Measurements from ENCODE around the gene MAB21L3. TPM values are rescaled to one million over a fixed set of nuclear protein-coding genes. Genes with fewer than 3 reads are reported as not detected.

The MAB21L3 gene
- total RNA-seq (1 to 10 TPM in 1 of 9 donors, under 1 TPM in 1, not detected in 7; 0.39 to 1.8 TPM), polyA plus RNA-seq (under 1 TPM in 2 of 3 donors, not detected in 1; 0.03 to 0.37 TPM)
- long read RNA-seq, donor 1 = 0 reads
- long read RNA-seq, donor 2 = 0 reads
- long read RNA-seq, donor 3 = 0 reads
- long read RNA-seq, donor 4 = 0 reads
- long read RNA-seq, donor 5 = 0 reads
- long read RNA-seq, donor 6 = 0 reads
- long read RNA-seq, donor 7 = 0 reads
- long read RNA-seq, donor 8 = 0 reads
- long read RNA-seq, donor 9 = 0 reads
- long read RNA-seq, donor 10 = 0 reads

DNA sequence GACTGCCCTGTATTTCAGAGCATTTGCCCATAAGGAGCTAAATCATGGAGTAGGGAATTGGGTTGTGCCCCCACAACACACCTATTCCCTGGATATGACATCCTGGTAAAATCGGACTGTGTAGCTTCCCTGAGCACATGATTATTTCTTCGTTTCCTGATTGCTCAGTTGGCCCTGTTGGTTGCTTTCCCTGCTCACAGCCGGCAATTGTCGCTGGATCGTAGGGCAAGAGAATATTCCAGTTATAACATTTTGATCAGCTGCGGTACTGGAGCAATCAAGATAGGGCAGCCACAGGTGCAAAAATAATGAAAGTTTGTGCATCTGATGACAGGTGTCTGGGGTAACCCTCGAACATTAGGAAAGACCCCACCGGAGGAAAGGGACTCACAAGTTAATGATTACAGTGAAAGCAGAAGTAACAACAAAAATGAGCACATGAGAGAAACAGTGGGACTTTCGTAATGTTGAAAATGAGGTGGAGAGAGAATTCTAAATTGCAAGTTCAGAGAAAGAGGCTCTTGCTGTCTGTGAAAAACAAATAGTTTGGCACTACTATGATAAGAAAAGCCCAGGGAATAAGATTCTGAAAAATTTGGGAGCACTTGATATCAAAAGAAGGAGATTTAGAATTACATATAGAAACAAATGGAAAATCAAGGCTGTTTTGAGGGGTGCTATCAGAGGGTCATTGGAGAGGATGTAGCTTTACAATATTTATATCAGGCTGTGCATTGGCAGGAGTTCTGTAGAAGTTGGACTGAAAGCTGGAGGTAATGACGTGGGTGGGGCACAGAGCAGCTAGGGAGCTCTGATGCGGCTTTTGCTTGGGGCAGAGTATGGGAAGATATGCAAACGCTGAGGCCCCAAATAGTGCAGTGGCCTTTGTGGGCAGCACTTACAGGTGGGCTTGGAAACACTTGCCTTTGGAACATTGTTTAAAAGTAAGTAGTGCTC lies at the start of gene MAB21L3:
Gene MAB21L3 (plus strand): TSS at position 833 of the 957 bp plus-strand sequence. CDS start 1,217 bp downstream, outside the sequence.
- no peak for DNase-seq
- Histone ChIP-seq H3K9me3 (replicated peaks in 1 of 3) (no peaks in the 10 kb centered on the region), H3K4me3 (no peak within 1 kb of the TSS), H3K27me3 (no peaks in the 10 kb centered on the region), H3K27ac (no peak within 1 kb of the TSS), H3K4me1 (replicated peaks in 1 of 2) (no peaks in the 10 kb centered on the region), H3K36me3 (replicated peaks in 1 of 2) (no peaks in the 10 kb centered on the region)
- WGBS, 4 donors = 67 to 80% (median 72%) methylated on average over 12 of the region's 12 CpGs
- TF ChIP-seq POLR2A (IDR thresholded peaks at IDR 0.05) = no peak
- TF ChIP-seq, protein P1, sequence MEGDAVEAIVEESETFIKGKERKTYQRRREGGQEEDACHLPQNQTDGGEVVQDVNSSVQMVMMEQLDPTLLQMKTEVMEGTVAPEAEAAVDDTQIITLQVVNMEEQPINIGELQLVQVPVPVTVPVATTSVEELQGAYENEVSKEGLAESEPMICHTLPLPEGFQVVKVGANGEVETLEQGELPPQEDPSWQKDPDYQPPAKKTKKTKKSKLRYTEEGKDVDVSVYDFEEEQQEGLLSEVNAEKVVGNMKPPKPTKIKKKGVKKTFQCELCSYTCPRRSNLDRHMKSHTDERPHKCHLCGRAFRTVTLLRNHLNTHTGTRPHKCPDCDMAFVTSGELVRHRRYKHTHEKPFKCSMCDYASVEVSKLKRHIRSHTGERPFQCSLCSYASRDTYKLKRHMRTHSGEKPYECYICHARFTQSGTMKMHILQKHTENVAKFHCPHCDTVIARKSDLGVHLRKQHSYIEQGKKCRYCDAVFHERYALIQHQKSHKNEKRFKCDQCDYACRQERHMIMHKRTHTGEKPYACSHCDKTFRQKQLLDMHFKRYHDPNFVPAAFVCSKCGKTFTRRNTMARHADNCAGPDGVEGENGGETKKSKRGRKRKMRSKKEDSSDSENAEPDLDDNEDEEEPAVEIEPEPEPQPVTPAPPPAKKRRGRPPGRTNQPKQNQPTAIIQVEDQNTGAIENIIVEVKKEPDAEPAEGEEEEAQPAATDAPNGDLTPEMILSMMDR (IDR thresholded peaks at IDR 0.05) = no peak
- intact Hi-C loops (cut with DNase I) = no loop called here

DNA sequence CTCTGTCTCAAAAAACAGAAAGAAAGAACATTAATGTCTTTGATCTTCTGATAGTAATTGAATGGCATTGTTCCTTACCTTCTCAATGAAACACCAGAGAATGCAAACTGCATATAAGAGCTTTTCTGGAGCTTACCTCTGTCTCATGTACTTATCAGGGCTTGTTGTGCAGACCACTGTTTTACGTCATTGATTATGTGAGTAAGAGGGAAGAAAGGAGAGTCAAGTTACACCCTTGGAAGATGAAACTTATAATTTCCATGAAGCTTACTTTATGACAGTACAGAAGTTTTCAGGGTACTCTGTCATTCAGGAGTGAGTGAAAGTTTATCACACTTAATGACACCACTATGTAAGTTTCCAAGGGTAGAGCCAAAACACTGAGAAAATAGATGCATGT lies 49.0 kb upstream of the MAB21L3 start:
- H3K36me3 ChIP-seq (replicated peaks in 1 of 2) = peaks cover 0 to 2% of the 10 kb centered on the region in 2 donors
- H3K27ac ChIP-seq = no peak overlapping the region
- no peaks in the 10 kb centered on the region for H3K4me1 ChIP-seq (replicated peaks in 1 of 2)
- H3K27me3 ChIP-seq = no peaks in the 10 kb centered on the region
- peaks cover 0 to 6% (median 0%) of the 10 kb centered on the region in 3 donors for H3K9me3 ChIP-seq (replicated peaks in 1 of 3)
- 76 to 87% (median 80%) methylated on average over 1 of the region's 1 CpG for WGBS, 4 donors
- no peak overlapping the region for H3K4me3 ChIP-seq
- TF ChIP-seq, protein P1 (IDR thresholded peaks at IDR 0.05) = no peak
- TF ChIP-seq POLR2A (IDR thresholded peaks at IDR 0.05) = no peak
- intact Hi-C loops (cut with DNase I) = no loop called here
- DNase-seq = no peak

DNA sequence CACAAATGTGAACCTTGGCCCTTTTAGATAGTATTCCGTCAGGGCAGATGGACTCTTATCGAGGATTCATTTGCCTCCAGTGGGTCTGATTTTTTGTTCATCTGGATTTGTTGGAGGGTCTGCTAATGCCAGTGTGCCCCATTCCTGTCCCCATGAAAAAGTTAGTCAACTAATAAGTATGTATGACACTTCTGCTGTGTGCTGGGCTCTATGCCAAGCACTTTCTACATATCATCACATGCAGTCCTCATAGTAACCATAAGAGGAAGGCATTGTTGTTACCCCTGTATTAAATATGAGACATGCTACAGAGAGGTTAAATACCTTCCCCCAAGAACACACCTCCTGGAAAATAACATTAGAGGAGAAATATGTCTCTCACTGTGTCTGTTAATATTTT lies 46.6 kb upstream of the MAB21L3 start:
- no peaks in the 10 kb centered on the region for H3K9me3 ChIP-seq (replicated peaks in 1 of 3)
- 90 to 100% (median 92%) methylated on average over 2 of the region's 2 CpGs for WGBS, 4 donors
- TF ChIP-seq, protein P1 (IDR thresholded peaks at IDR 0.05) = no peak
- TF ChIP-seq POLR2A (IDR thresholded peaks at IDR 0.05) = no peak
- no peaks in the 10 kb centered on the region for H3K27me3 ChIP-seq
- H3K4me1 ChIP-seq (replicated peaks in 1 of 2) = no peaks in the 10 kb centered on the region
- DNase-seq = no peak
- H3K27ac ChIP-seq = no peak overlapping the region
- peaks cover 0 to 6% of the 10 kb centered on the region in 2 donors for H3K36me3 ChIP-seq (replicated peaks in 1 of 2)
- H3K4me3 ChIP-seq = no peak overlapping the region
- intact Hi-C loops (cut with DNase I) = no loop called here

DNA sequence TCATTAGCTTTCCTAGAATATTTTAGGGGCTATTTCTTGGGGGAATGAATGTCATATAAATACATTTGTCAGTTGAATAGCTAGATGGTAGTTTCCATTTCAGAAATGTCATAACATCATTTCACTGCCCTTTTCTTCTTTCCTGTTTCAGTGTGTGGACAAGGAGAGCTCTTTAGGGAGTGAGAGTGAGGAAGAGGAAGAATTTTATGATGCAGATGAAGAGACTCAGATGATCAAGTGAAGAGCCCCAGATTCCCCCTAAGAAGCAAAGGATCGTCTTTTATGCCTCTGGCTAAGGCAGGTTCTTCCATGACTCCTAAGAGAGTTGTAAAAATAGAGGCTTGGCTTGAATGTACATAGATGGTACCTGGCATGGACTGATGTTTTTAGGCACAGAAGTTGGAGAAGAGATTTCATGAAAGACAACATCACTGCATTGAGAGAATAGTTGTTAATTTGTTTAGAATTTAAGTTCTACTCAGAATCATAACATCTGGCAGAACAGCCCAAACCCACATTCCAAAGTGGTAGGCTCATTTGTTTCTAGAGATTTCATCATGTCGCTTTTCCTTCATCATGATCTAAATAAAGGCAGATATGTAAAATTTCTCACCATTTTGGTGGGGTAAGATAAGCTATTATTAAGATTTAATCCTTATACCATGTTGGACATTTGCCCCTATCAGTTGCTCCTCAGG lies 44.2 kb upstream of the MAB21L3 start:
- no peaks in the 10 kb centered on the region for H3K9me3 ChIP-seq (replicated peaks in 1 of 3)
- intact Hi-C loops (cut with DNase I) = no loop called here
- H3K27me3 ChIP-seq = no peaks in the 10 kb centered on the region
- TF ChIP-seq, protein P1 (IDR thresholded peaks at IDR 0.05) = no peak
- TF ChIP-seq POLR2A (IDR thresholded peaks at IDR 0.05) = no peak
- no peak for DNase-seq
- no peak overlapping the region for H3K27ac ChIP-seq
- no peak overlapping the region for H3K4me3 ChIP-seq
- peaks cover 0 to 6% of the 10 kb centered on the region in 2 donors for H3K36me3 ChIP-seq (replicated peaks in 1 of 2)
- WGBS, 4 donors = 79 to 89% (median 82%) methylated on average over 2 of the region's 2 CpGs
- H3K4me1 ChIP-seq (replicated peaks in 1 of 2) = no peaks in the 10 kb centered on the region

Measured in adrenal gland (tissue), 19 donors.